HG02870 (cell line): ENCODE measurements around the gene NTN1.

Experiments
- ATAC-seq: cut with Tn5 transposase; IDR thresholded peaks from one replicate; pipeline ENCODE4 v1.9.1; 2021; ENCODE audit warnings: mild to moderate bottlenecking, moderate library complexity; ENCODE audit not compliant: unreplicated experiment

The NTN1 gene

DNA sequence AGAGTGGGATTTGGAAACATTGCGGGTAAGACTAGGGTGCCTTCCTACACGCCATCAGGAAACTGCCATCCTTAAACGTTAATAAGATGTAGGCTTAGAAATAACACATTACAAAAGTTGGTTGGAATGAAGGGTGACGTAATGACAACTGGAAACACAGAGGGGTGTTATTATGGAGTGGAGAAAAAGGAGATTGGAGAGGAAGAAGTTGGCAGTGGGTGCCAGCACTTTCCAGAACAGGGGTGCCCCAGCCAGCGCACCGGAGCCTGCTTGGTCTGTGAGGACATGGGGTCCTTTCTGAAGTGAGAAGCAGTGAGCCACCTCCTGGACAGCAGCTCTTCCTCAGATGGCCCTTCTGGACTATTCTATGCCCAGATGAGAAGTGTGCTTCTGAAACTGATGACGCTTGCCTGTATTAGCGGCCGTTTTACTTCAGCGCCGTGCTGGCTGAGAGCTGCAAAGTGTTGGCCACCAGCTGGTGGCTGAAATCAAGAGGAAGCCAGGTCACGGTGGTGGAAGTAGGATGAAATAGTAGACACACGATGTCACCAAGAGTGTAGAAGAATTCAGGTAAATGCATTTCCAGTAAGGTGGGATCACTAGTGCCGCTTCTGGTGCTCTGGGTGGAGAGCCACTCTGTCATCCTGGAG, 244.8 kb downstream of the NTN1 start:
- ATAC-seq, result no peak

DNA sequence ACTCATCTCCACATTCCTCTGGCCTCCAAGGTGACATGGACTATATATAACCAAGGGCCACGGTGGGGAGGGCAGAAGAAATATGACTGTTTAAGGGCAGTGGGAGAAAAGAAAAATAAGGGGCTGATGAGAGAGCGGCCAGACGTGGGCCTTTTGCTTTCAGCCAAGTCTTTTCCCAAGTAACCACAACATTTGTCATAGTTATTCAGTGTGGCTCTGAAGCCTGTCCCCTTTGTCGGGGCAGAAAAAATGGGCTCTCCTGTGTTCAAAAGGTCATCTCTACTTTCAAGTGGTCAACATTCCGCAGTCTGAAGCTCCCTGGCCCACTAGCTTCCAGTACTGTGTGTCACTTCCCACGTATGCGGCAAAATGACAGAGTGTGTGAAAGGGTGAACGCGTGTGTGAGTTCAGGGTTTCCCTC, 245.4 kb downstream of the NTN1 start:
- ATAC-seq, result no peak

DNA sequence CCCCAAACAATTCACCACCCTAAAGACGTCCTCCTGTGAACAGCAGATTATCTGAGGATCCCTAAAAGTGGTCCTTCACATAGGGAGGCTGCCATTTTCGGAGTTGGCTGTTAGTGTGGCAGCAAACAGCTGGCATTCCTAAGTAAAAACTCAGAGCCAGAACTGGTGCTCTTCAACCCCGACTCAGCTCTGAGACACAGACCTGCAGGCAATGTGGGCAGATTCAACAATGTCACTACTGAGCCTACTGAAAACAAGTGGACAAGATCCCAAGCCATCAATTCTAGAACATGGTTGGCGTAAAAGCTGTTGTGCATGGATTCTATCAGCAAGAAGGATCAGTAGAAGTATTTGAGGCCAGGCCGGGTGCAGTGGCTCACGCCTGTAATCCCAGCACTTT, 247.2 kb downstream of the NTN1 start:
- ATAC-seq, result no peak

GRCh38 chr17:9269350-9270035, 248.2 kb downstream of the NTN1 start:
- ATAC-seq, result no peak

DNA sequence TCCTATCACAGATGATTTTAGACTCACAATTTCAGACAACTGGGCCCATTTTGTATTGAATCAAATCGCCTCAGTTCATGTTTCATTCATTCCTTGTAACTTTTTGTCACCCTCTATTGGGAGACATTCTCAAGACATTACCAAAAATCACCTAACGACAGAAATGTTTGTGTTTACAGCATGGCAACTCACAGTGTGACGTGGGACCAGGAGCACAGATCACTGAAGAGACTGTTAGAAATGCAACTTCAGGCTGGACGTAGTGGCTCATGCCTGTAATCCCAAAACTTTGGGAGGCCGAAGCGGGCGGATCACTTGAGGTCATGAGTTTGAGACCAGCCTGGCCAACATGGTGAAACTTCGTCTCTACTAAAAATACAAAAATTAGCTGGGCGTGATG, 249.6 kb downstream of the NTN1 start:
- no peak for ATAC-seq

DNA sequence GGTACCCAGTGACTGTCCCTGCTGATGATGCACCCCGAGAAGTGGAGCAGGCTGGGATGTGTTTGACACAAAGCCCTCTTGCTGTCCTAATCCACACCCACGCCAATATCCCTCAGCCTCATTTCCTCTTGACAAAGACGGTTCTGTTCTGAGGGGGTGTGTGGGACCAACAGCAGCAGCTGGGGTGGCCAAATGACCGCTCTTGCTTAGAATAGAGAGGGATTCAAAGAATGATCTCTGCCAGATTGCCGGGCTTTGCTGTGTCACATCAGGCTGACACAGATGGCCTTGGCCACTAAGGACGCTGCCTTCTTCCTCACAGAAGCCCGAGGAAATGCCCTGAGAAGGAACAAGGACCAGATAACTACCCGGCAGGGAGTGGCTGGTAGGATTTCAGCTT, 250.7 kb downstream of the NTN1 start:
- ATAC-seq, result no peak

DNA sequence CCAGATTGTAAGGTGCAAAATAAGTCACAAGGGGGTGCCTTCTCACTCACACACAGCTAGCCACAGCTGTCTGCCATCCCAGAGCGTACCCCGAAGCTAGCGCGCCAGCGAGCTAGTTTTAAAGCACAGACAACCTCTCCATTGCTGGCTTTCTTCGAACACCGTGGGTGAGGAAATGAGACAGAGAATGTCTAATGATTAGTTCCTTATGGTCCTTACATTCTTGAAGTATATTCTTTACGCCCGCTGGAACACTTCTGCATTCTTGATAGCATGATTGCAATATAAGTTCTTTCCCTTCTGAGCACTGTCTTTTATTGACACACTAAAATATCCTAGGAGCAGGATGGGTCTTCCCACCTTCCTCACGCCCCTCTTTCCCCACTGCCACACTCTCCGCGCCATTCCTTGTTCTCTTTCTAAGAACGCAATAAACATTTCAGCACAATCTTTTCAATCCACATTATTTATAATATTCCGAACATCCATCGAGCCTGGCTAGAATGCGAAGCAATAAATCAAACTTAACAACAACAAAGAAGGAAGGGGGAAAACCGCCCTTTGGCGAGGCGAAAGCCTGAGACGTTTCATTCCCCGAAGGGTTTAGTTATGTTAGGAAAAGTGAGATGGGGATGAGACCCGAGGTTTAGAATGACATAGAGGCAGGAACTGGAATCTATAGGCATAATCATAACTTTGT, 251.3 kb downstream of the NTN1 start:
- no peak for ATAC-seq

- no peak for ATAC-seq
Observed at GRCh38 chr17:9273428-9274391, 252.4 kb downstream of the NTN1 start.

GRCh38 chr17:9274973-9275372, 253.7 kb downstream of the NTN1 start:
- no peak for ATAC-seq

- ATAC-seq, result no peak
Observed at GRCh38 chr17:9279893-9280292, 258.6 kb downstream of the NTN1 start.

- ATAC-seq, result no peak
Observed at GRCh38 chr17:9283909-9284308, 262.6 kb downstream of the NTN1 start.

GRCh38 chr17:9284884-9285283, 263.6 kb downstream of the NTN1 start:
- ATAC-seq, result no peak

DNA sequence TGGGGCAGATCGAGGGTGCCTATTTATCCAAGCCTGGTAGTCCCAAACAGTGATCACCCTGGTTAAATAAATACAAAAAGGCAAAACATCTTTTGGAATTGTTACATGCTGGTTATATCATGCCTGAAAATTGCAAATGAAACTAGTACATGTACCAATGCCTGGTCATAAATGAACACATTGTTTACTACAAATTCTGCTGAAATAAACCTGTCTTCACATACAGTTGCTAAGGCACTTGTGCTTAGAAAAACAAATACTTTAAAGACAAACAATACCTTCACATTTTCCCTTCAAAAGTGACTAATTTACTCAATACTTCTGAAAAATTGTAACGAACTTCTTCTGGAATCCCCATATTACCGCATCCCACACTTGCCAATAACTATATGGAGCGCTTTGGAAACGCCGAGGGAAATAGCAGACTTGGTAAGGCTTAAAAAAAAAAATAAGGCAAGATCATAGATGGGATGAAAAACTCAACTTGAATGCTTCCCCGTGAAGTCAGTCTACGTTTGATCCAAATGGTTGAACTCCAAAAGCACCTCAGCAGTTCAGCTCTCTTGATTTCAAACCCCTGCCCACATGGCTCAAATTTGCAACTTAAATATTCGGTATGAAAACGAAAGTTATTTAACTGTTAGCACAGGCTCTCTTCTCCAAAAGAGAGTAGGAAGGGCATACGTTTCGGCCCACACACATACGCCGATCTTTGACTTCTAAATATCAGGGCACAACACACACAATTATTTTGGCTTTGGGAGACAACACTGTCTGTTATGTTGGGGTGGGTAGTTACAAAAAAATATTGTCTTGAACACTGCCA, 264.5 kb downstream of the NTN1 start:
- no peak for ATAC-seq

- ATAC-seq, result no peak
Observed at GRCh38 chr17:9286434-9286833, 265.1 kb downstream of the NTN1 start.

DNA sequence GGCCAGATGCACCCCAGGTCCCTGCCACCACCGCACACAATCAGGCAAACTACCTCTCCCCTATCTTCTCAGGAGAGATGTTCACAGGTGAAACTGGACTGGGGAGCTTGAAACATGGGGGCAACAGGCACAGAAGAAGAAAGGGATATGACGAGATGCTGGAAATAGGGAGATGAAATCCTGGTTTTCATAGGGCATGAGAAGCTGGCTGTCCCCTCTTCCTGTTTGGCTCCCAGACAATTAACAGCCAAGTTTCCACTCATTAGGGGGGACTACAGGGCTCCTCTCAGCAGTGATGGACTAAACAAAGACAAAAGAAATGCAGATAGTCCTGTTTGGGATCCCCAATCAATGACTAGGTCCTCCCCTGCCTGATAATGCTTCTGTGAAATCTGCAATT, 266.0 kb downstream of the NTN1 start:
- no peak for ATAC-seq

DNA sequence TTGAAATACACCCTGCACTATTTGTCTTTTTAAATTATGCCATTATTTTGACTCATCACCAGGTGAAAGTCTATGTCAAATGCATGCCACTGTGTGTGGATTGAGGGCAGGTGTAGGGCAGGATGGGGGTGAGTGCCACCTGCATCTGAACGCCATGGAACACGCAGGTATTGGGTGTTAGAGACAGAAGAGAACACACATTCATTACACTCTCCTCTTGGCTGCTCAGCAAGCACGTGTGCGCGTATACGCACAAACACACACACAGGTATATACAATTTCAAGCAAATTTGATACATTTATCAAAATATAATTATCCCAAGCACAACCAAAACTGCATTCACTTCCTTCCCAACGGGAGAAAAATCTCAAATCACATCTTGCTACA, 268.9 kb downstream of the NTN1 start:
- no peak for ATAC-seq

GRCh38 chr17:9291912-9292560, 270.7 kb downstream of the NTN1 start:
- ATAC-seq, result no peak

- ATAC-seq, result no peak
Observed at GRCh38 chr17:9292561-9292941, 271.2 kb downstream of the NTN1 start.
